ENCODE results near the gene LENG8.

The LENG8 gene

DNA sequence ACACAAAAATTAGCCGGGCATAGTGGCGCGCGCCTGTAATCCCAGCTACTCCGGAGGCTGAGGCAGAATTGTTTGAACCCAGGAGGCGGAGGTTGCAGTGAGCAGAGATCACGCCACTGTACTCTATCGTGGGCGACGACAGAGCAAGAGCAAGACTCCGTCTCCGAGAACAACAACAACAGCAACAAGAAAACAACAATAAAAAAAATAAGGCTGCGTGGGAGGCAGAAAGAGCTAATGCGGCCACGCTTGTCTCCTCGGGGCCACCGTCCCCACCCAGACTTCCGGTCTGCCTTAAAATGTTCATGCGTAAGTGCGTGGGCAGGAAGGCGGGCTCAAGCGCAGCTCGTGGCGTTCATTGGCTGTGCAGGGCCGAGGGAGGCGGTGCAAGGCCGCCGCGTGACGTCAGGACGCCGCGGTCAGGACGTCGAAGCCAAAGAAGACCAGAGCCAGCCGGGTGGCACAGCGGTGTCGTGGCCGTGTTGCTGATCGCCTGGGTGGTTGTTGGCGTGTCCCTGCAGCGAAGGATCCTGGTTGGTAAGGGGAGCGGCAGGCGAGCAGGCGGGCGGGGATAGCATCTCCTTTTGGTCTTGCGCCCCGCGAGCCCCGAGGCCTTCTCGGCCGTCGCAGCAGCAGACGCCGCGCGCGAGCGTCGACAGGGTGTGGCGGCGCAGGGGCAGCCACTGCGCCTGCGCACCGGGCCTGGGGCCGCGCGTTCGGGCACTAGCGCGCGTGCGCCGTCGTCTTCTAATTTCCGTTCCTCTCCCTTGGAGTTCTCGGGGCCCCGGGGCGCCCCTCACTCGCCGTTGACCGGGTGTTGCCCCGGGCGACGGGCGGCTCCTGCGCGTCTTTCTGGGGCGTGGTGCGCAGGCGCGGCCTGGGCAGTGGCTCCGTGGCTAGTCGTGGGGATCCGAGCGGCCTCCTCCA, at the start of gene LENG8:
TSS of gene LENG8 (plus strand) at position 426 of the 927 bp plus-strand sequence. CDS start 2,146 bp downstream, outside the sequence.
- Mint-ChIP-seq H3K36me3 (ENCODE audit: low read depth) (peaks cover 34% of the 10 kb centered on the region), H3K27me3 (ENCODE audit: low read depth) (no peaks in the 10 kb centered on the region), H3K4me1 (ENCODE audit: low read depth) (peaks cover 30% of the 10 kb centered on the region), H3K4me3 (peak within 1 kb of the TSS; percentile 96), H3K9me3 (no peaks in the 10 kb centered on the region), H3K27ac (peak within 1 kb of the TSS; percentile 100)

DNA sequence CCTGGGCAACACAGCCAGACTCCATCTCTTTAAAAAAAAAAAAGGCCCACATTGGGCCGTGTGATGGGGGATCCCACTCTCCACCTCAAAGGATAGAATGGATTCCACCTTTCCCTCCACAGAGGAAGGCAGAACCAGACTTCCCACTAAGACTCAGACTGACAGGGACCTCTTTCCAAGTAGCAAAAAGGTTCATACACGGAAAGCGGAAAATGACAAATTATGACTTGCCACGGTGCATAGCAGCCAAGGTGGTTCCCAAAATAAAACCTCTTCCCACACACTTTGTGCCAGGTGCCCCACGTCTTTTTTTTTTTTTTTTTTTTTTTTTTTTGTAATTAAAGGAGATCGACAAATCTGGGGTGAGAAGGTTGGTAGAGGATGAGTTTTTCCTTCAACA, 48.1 kb upstream of the LENG8 start:
- H3K36me3 Mint-ChIP-seq (ENCODE audit: low read depth): no peaks in the 10 kb centered on the region
- H3K9me3 Mint-ChIP-seq: no peaks in the 10 kb centered on the region

GRCh38 chr19:54403054-54403453, 45.9 kb upstream of the LENG8 start:
- H3K27ac Mint-ChIP-seq: no peak overlapping the region
- peaks cover 8% of the 10 kb centered on the region for H3K9me3 Mint-ChIP-seq
- no peaks in the 10 kb centered on the region for H3K36me3 Mint-ChIP-seq (ENCODE audit: low read depth)
- no peak overlapping the region for H3K4me3 Mint-ChIP-seq
- H3K4me1 Mint-ChIP-seq (ENCODE audit: low read depth): no peaks in the 10 kb centered on the region
- H3K27me3 Mint-ChIP-seq (ENCODE audit: low read depth): peaks cover 5% of the 10 kb centered on the region

More for the DNA sequence above, 48.1 kb upstream of the LENG8 start:
- Mint-ChIP-seq H3K27ac (no peak overlapping the region), H3K27me3 (ENCODE audit: low read depth) (peaks cover under 1% of the 10 kb centered on the region), H3K4me3 (no peak overlapping the region), H3K4me1 (ENCODE audit: low read depth) (no peaks in the 10 kb centered on the region)

GRCh38 chr19:54405628-54406027, 43.4 kb upstream of the LENG8 start:
- no peaks in the 10 kb centered on the region for H3K4me1 Mint-ChIP-seq (ENCODE audit: low read depth)

DNA sequence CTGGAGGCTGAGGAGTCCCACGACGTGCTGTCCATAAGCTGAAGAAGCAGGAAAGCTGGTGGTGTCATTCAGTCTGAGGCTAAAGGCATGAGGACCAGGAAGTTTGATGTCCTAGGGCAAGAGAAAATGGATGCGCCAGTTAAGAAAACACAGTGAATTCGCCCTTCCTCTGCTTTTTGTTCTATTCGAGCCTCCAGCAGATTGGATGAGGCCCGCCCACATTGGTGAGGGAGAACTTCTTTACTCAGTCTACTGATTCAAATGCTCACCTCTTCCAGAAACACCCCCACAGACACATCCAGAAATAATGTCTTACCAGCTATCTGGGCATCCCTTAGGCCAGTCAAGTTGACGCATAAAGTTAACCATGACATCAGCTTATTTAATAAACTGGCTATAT, 41.2 kb upstream of the LENG8 start:
- Mint-ChIP-seq H3K4me3 (no peak overlapping the region), H3K27ac (no peak overlapping the region), H3K9me3 (peaks cover 14% of the 10 kb centered on the region), H3K36me3 (ENCODE audit: low read depth) (peaks cover 2% of the 10 kb centered on the region), H3K27me3 (ENCODE audit: low read depth) (peaks cover 13% of the 10 kb centered on the region), H3K4me1 (ENCODE audit: low read depth) (no peaks in the 10 kb centered on the region)

More at GRCh38 chr19:54405628-54406027, 43.4 kb upstream of the LENG8 start:
- Mint-ChIP-seq H3K27ac (no peak overlapping the region), H3K9me3 (peaks cover 14% of the 10 kb centered on the region), H3K4me3 (no peak overlapping the region), H3K36me3 (ENCODE audit: low read depth) (peaks cover 2% of the 10 kb centered on the region), H3K27me3 (ENCODE audit: low read depth) (peaks cover 5% of the 10 kb centered on the region)

DNA sequence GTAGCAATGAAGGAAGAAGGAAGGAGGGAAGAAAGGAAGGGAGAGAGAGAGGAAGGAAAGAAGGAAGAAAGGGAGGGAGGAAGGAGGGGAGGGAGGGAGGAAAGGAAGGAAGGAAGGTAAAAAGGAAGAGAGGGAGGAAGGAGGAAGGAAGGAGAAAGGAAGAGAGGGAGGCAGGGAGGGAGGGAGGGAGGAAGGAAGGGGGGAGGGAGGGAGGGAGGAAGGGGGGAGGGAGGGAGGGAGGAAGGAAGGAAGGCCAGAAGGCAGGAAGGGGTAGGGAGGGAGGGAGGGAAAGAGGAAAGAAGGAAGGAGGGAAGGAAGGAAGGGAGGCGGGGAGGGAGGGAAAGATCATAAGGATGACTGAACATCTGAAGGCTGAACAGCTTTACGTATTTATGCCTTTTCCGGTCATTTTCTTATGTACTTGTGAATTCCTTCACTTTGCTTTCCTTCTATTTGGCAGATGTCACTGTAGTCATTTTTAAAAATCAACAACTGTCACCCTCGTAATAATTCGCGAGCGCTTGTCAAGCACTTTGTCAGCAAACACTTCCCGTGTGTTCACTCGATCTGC, 40.5 kb upstream of the LENG8 start:
- peaks cover 21% of the 10 kb centered on the region for H3K27me3 Mint-ChIP-seq (ENCODE audit: low read depth)
- peaks cover 2% of the 10 kb centered on the region for H3K36me3 Mint-ChIP-seq (ENCODE audit: low read depth)
- H3K4me3 Mint-ChIP-seq: no peak overlapping the region
- H3K4me1 Mint-ChIP-seq (ENCODE audit: low read depth): no peaks in the 10 kb centered on the region
- H3K27ac Mint-ChIP-seq: peak overlapping the region; percentile 84
- peaks cover 18% of the 10 kb centered on the region for H3K9me3 Mint-ChIP-seq

GRCh38 chr19:54411033-54411432, 38.0 kb upstream of the LENG8 start:
- Mint-ChIP-seq H3K27ac (no peak overlapping the region), H3K27me3 (ENCODE audit: low read depth) (peaks cover 36% of the 10 kb centered on the region), H3K9me3 (peaks cover 24% of the 10 kb centered on the region), H3K4me1 (ENCODE audit: low read depth) (peaks cover 2% of the 10 kb centered on the region), H3K36me3 (ENCODE audit: low read depth) (peaks cover 5% of the 10 kb centered on the region), H3K4me3 (no peak overlapping the region)

GRCh38 chr19:54412877-54413276, 36.1 kb upstream of the LENG8 start:
- Mint-ChIP-seq H3K27ac (no peak overlapping the region), H3K4me1 (ENCODE audit: low read depth) (peaks cover 12% of the 10 kb centered on the region), H3K36me3 (ENCODE audit: low read depth) (peaks cover 8% of the 10 kb centered on the region), H3K4me3 (no peak overlapping the region), H3K9me3 (peaks cover 18% of the 10 kb centered on the region), H3K27me3 (ENCODE audit: low read depth) (peaks cover 44% of the 10 kb centered on the region)

- peak overlapping the region; percentile 37 for H3K27ac Mint-ChIP-seq
- H3K27me3 Mint-ChIP-seq (ENCODE audit: low read depth): peaks cover 49% of the 10 kb centered on the region
- H3K4me3 Mint-ChIP-seq: no peak overlapping the region
- H3K4me1 Mint-ChIP-seq (ENCODE audit: low read depth): peaks cover 17% of the 10 kb centered on the region
- peaks cover 13% of the 10 kb centered on the region for H3K9me3 Mint-ChIP-seq
- peaks cover 5% of the 10 kb centered on the region for H3K36me3 Mint-ChIP-seq (ENCODE audit: low read depth)
Observed at GRCh38 chr19:54414156-54414555, 34.8 kb upstream of the LENG8 start.

- Mint-ChIP-seq H3K36me3 (ENCODE audit: low read depth) (peaks cover 5% of the 10 kb centered on the region), H3K27me3 (ENCODE audit: low read depth) (peaks cover 49% of the 10 kb centered on the region), H3K9me3 (peaks cover 11% of the 10 kb centered on the region), H3K4me3 (no peak within 1 kb of the TSS), H3K27ac (peak within 1 kb of the TSS; percentile 33), H3K4me1 (ENCODE audit: low read depth) (peaks cover 17% of the 10 kb centered on the region)
Observed at GRCh38 chr19:54415208-54415900, 33.6 kb upstream of the LENG8 start, which contains the start of gene TTYH1. TTYH1 (plus strand) TSS chr19:54415464; CDS start chr19:54415553, 89 bp downstream.

DNA sequence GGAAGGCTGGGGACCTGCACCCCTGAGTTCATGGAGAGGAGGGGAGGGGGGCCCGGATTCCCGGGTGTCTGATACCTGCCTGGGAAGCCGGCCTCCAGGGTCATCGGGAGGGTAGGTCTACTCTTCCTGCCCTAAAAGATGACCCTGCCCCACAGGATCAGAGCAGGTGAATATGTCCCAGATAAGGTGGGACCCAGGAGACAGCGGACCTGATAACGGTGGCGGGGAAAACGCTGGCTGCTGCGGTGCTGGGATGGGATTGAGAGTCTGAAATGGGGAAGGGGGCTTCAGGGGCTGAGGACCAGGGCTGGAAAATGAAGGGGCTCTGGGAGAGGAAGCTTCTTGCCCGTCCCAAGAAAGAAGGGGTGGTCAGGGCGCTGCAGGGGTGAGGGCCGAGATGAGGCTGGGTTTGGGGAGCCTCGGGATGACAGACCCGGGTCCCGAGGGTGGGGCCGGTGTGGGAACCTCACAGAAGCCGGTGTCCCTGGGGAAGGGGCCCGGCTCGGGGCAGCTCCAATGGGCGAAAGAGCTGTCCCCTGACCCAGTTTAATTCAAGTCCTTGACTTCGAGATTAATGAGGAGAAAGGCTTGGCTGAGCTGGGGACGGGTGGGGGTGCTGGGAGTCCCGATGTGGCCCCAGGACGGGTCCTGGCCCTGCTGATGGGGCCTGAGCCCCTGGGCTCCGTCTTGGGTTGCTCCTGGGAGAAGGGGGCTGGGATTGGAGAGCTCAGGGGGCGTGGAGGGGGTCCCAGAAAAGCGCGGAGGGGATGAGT, 32.9 kb upstream of the LENG8 start:
- no peak overlapping the region for H3K4me3 Mint-ChIP-seq
- peaks cover 11% of the 10 kb centered on the region for H3K9me3 Mint-ChIP-seq
- H3K27me3 Mint-ChIP-seq (ENCODE audit: low read depth): peaks cover 43% of the 10 kb centered on the region
- H3K27ac Mint-ChIP-seq: peak overlapping the region; percentile 33
- H3K36me3 Mint-ChIP-seq (ENCODE audit: low read depth): peaks cover 5% of the 10 kb centered on the region
- peaks cover 17% of the 10 kb centered on the region for H3K4me1 Mint-ChIP-seq (ENCODE audit: low read depth)

DNA sequence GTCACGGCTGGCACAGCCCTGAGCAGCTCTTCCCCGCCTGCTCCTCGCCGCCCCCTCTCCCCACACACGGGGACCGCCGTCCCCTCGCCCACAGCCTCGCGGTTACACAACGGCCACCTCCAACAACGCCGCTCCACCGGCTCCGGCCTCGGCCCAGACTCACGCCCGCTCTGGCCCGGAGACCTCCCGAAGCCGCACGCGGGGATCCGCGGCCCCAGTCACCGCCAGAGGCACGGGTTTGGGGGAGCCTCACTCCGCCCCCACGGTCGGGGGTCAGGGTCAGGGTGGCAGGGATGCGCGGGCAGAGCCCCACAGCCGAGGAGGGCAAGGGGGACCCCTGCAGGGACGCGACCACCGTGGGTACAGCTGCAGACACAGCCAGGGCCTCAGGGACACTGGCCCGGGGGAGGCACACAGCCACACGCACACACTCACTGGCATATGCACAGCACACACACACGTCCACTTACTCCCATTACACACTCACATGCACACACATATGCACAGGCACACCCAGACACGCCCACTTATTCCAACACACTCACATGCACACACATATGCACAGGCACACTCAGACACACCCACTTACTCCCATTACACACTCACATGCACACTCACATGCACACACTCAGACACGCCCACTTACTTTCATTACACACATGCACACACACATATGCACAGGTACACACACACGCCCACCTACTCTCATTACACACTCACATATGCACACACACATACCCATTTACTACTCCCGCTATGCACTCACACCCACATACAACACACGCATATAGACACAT, 32.1 kb upstream of the LENG8 start:
- Mint-ChIP-seq H3K9me3 (peaks cover 11% of the 10 kb centered on the region), H3K36me3 (ENCODE audit: low read depth) (peaks cover 5% of the 10 kb centered on the region), H3K27me3 (ENCODE audit: low read depth) (peaks cover 41% of the 10 kb centered on the region), H3K4me3 (no peak overlapping the region), H3K4me1 (ENCODE audit: low read depth) (peaks cover 17% of the 10 kb centered on the region), H3K27ac (no peak overlapping the region)
